Ascending aorta (tissue), 2 donors: Measurements from ENCODE around the gene GUCY2C. TPM values are rescaled to one million over a fixed set of nuclear protein-coding genes. Genes with fewer than 3 reads are reported as not detected.

Source experiments
- DNase-seq, 2 donors: peaks; one replicate each; pipeline ENCODE4 v3.0.0-alpha.2; 2019; ENCODE audit warnings: low spot score in 2 of 2
- H3K27ac ChIP-seq, 2 donors: fragments of 200-600 bp; sonication (generic); one replicate each; pipeline ENCODE4 v1.5.1; 2016 to 2017; ENCODE audit warnings: mild to moderate bottlenecking in 1 of 2
- H3K27me3 ChIP-seq: fragments of 200-600 bp; sonication (generic); one replicate; pipeline ENCODE4 v1.5.1; 2017
- H3K36me3 ChIP-seq, 2 donors: fragments of 200-600 bp; sonication (generic); one replicate each; pipeline ENCODE4 v1.5.1; 2016
- H3K4me1 ChIP-seq, 2 donors: fragments of 200-600 bp; sonication (generic); one replicate each; pipeline ENCODE4 v1.5.1; 2016 to 2017; ENCODE audit warnings: mild to moderate bottlenecking in 1 of 2
- H3K4me3 ChIP-seq, 2 donors: fragments of 200-600 bp; sonication (generic); one replicate each; pipeline ENCODE4 v1.5.1; 2016 to 2017; ENCODE audit warnings: mild to moderate bottlenecking in 1 of 2
- H3K9me3 ChIP-seq, 2 donors: fragments of 200-600 bp; sonication (generic); one replicate each; pipeline ENCODE4 v1.5.1; 2016
- CTCF ChIP-seq, 3 experiments: fragments of 200-600 bp in 2 of 3; fragments of 450-650 bp in 1 of 3; sonication (generic) in 2 of 3; IDR thresholded peaks; one replicate each; pipeline ENCODE4 v1.5.1; 2016 to 2019; ENCODE audit warnings: antibody characterized with exemption in 3 of 3, mild to moderate bottlenecking in 1 of 3, moderate library complexity in 1 of 3
- intact Hi-C: fragments of 100-400 bp; cut with DNase I; formaldehyde crosslinking; loops from one replicate; pipeline ENCODE4 v1.15.1; 2023
- total RNA-seq: library from RNA; depleted of rRNA; stranded (reverse); fragments of >200 nt; gene quantifications from one replicate; pipeline ENCODE4 v1.1.0, GENCODE V29; 2016

Gene GUCY2C
- total RNA-seq, 1 donor from 2014 or later: not detected

GRCh38 chr12:14628771-14629170 lies 67.6 kb downstream of the GUCY2C start:
- intact Hi-C loops: no loop called here
- no peak overlapping the region for H3K27ac ChIP-seq
- H3K27me3 ChIP-seq: no peaks in the 10 kb centered on the region
- H3K9me3 ChIP-seq: no peaks in the 10 kb centered on the region
- no peak overlapping the region for H3K4me3 ChIP-seq
- no peak for DNase-seq
- H3K36me3 ChIP-seq: no peaks in the 10 kb centered on the region
- H3K4me1 ChIP-seq: peaks cover 0 to 3% of the 10 kb centered on the region in 2 donors
- TF ChIP-seq CTCF (IDR thresholded peaks at IDR 0.05): no peak

GRCh38 chr12:14621826-14622225 lies 74.6 kb downstream of the GUCY2C start:
- no peak overlapping the region for H3K4me3 ChIP-seq
- H3K9me3 ChIP-seq: no peaks in the 10 kb centered on the region
- intact Hi-C loops: no loop called here

GRCh38 chr12:14619741-14620501 lies 76.5 kb downstream of the GUCY2C start:
- intact Hi-C loops: no loop called here
- Histone ChIP-seq H3K4me1 (no peaks in the 10 kb centered on the region), H3K27me3 (no peaks in the 10 kb centered on the region), H3K27ac (no peak overlapping the region), H3K4me3 (no peak overlapping the region), H3K36me3 (no peaks in the 10 kb centered on the region), H3K9me3 (no peaks in the 10 kb centered on the region)
- no peak for DNase-seq
- TF ChIP-seq CTCF (IDR thresholded peaks at IDR 0.05): no peak

More at GRCh38 chr12:14621826-14622225, 74.6 kb downstream of the GUCY2C start:
- TF ChIP-seq CTCF (IDR thresholded peaks at IDR 0.05): no peak
- Histone ChIP-seq H3K27ac (no peak overlapping the region), H3K36me3 (no peaks in the 10 kb centered on the region), H3K4me1 (no peaks in the 10 kb centered on the region), H3K27me3 (no peaks in the 10 kb centered on the region)
- no peak for DNase-seq

- intact Hi-C loops: no loop called here
- Histone ChIP-seq H3K9me3 (no peaks in the 10 kb centered on the region), H3K27ac (no peak overlapping the region), H3K36me3 (no peaks in the 10 kb centered on the region), H3K4me1 (no peaks in the 10 kb centered on the region), H3K4me3 (no peak overlapping the region), H3K27me3 (no peaks in the 10 kb centered on the region)
- DNase-seq: no peak
- peak in 2 of 3 experiments; percentile 9 to 43 for TF ChIP-seq CTCF (IDR thresholded peaks at IDR 0.05)
Measured at GRCh38 chr12:14618983-14619382, 77.4 kb downstream of the GUCY2C start.

GRCh38 chr12:14614704-14615121 lies 81.7 kb downstream of the GUCY2C start:
- H3K36me3 ChIP-seq: no peaks in the 10 kb centered on the region
- H3K27me3 ChIP-seq: no peaks in the 10 kb centered on the region
- H3K9me3 ChIP-seq: no peaks in the 10 kb centered on the region
- no peak overlapping the region for H3K27ac ChIP-seq
- no peak for DNase-seq
- no peak for TF ChIP-seq CTCF (IDR thresholded peaks at IDR 0.05)
- intact Hi-C loops: no loop called here
- H3K4me3 ChIP-seq: no peak overlapping the region
- peaks cover 0 to 4% of the 10 kb centered on the region in 2 donors for H3K4me1 ChIP-seq
